Measurements from ENCODE around the gene COL4A2. TPM values are rescaled to one million over a fixed set of nuclear protein-coding genes. Genes with fewer than 3 reads are reported as not detected.
A peak's percentile ranks its signal among the peaks of the same experiment; 100 is the strongest.

Gene COL4A2
- total RNA-seq, 4 donors from 2014 or later: 75.1 to 322 (median 115) TPM

GRCh38 chr13:110399801-110400200 is 92.7 kb downstream of the COL4A2 start:
- H3K9me3 ChIP-seq: no peaks in the 10 kb centered on the region
- no peaks in the 10 kb centered on the region for H3K27me3 ChIP-seq
- WGBS, 2 donors (ENCODE audit: low coverage in 1 of 2): 55 to 63% methylated on average over 2 of the region's 2 CpGs
- no peak for DNase-seq
- peak overlapping the region; percentile 72 to 94 (median 88) for H3K27ac ChIP-seq
- in situ Hi-C loops (cut with MboI; ENCODE audit: low pct_ligation_motif_present in 1 of 4, low pct_unique_long_range_greater_than_20kb in 1 of 4, low sequenced_read_pairs in 3 of 4) (loop anchor here in 3 of 4 donors (10.0 to 25.0 kb wide), 4 partner anchors 162 to 1438 kb away; no protein-coding TSS in a partner anchor), intact Hi-C loops (cut with DNase I; ENCODE audit: low total_unique reads) (loop anchor here (5.0 kb wide), 1 partner anchor 48 kb away; no protein-coding TSS in a partner anchor)
- H3K36me3 ChIP-seq: no peaks in the 10 kb centered on the region
- TF ChIP-seq EP300 (IDR thresholded peaks at IDR 0.05; ENCODE audit: low read depth) (no peak), POLR2AphosphoS5 (IDR thresholded peaks at IDR 0.05) (no peak), POLR2A (IDR thresholded peaks at IDR 0.05) (no peak)
- peaks cover 8 to 40% (median 14%) of the 10 kb centered on the region in 4 donors for H3K4me1 ChIP-seq
- no peak overlapping the region for H3K4me3 ChIP-seq

GRCh38 chr13:110400786-110401533 is 93.9 kb downstream of the COL4A2 start:
- Histone ChIP-seq H3K27ac (peak overlapping the region; percentile 72 to 94 (median 88)), H3K9me3 (no peaks in the 10 kb centered on the region), H3K4me1 (peaks cover 13 to 45% (median 20%) of the 10 kb centered on the region in 4 donors), H3K4me3 (no peak overlapping the region), H3K36me3 (no peaks in the 10 kb centered on the region), H3K27me3 (no peaks in the 10 kb centered on the region)
- no peak for DNase-seq
- TF ChIP-seq CTCF (IDR thresholded peaks at IDR 0.05) (no peak), POLR2AphosphoS5 (IDR thresholded peaks at IDR 0.05) (peak in 1 of 3 donors; percentile 32)
- intact Hi-C loops (cut with DNase I; ENCODE audit: low total_unique reads): no loop called here
- in situ Hi-C loops (cut with MboI; ENCODE audit: low pct_ligation_motif_present in 1 of 4, low pct_unique_long_range_greater_than_20kb in 1 of 4, low sequenced_read_pairs in 3 of 4): loop anchor here in 3 of 4 donors (10.0 to 25.0 kb wide), 4 partner anchors 164 to 1439 kb away; no protein-coding TSS in a partner anchor
- 60 to 62% methylated on average over 3 of the region's 3 CpGs for WGBS, 2 donors (ENCODE audit: low coverage in 1 of 2)

- Histone ChIP-seq H3K4me3 (no peak overlapping the region), H3K27me3 (no peaks in the 10 kb centered on the region), H3K4me1 (peaks cover 13 to 54% (median 18%) of the 10 kb centered on the region in 4 donors), H3K9me3 (no peaks in the 10 kb centered on the region), H3K27ac (peak overlapping the region; percentile 30 to 89 (median 82)), H3K36me3 (no peaks in the 10 kb centered on the region)
- 75 to 83% methylated on average over 2 to 7 of the region's 9 CpGs for WGBS, 2 donors (ENCODE audit: low coverage in 1 of 2)
- in situ Hi-C loops (cut with MboI; ENCODE audit: low pct_ligation_motif_present in 1 of 4, low pct_unique_long_range_greater_than_20kb in 1 of 4, low sequenced_read_pairs in 3 of 4): loop anchor here in 3 of 4 donors (10.0 to 25.0 kb wide), 4 partner anchors 165 to 1440 kb away; no protein-coding TSS in a partner anchor
- DNase-seq: no peak
- TF ChIP-seq EP300 (IDR thresholded peaks at IDR 0.05; ENCODE audit: low read depth) (no peak), POLR2A (IDR thresholded peaks at IDR 0.05) (no peak), CTCF (IDR thresholded peaks at IDR 0.05) (no peak), POLR2AphosphoS5 (IDR thresholded peaks at IDR 0.05) (no peak)
- intact Hi-C loops (cut with DNase I; ENCODE audit: low total_unique reads): no loop called here
These were observed 95.4 kb downstream of the COL4A2 start for GRCh38 chr13:110402299-110403069.

GRCh38 chr13:110403315-110403714 is 96.2 kb downstream of the COL4A2 start:
- in situ Hi-C loops (cut with MboI; ENCODE audit: low pct_ligation_motif_present in 1 of 4, low pct_unique_long_range_greater_than_20kb in 1 of 4, low sequenced_read_pairs in 3 of 4): loop anchor here in 3 of 4 donors (10.0 to 25.0 kb wide), 4 partner anchors 166 to 1441 kb away; no protein-coding TSS in a partner anchor
- TF ChIP-seq CTCF (IDR thresholded peaks at IDR 0.05) (no peak), EP300 (IDR thresholded peaks at IDR 0.05; ENCODE audit: low read depth) (no peak), POLR2A (IDR thresholded peaks at IDR 0.05) (no peak), POLR2AphosphoS5 (IDR thresholded peaks at IDR 0.05) (no peak)

More at GRCh38 chr13:110403315-110403714, 96.2 kb downstream of the COL4A2 start:
- Histone ChIP-seq H3K4me3 (no peak overlapping the region), H3K36me3 (no peaks in the 10 kb centered on the region), H3K4me1 (peaks cover 13 to 49% (median 18%) of the 10 kb centered on the region in 4 donors), H3K9me3 (no peaks in the 10 kb centered on the region), H3K27ac (peak overlapping the region; percentile 65 to 89 (median 82)), H3K27me3 (no peaks in the 10 kb centered on the region)
- 67 to 77% methylated on average over 1 of the region's 1 CpG for WGBS, 2 donors (ENCODE audit: low coverage in 1 of 2)
- no peak for DNase-seq
- intact Hi-C loops (cut with DNase I; ENCODE audit: low total_unique reads): no loop called here

All from transverse colon (tissue), 4 donors.